ENCODE results near the gene HSPA14. TPM values are rescaled to one million over a fixed set of nuclear protein-coding genes. Genes with fewer than 3 reads are reported as not detected.

Gene HSPA14
- total RNA-seq, 1 donor from 2014 or later: 41.8 TPM

DNA sequence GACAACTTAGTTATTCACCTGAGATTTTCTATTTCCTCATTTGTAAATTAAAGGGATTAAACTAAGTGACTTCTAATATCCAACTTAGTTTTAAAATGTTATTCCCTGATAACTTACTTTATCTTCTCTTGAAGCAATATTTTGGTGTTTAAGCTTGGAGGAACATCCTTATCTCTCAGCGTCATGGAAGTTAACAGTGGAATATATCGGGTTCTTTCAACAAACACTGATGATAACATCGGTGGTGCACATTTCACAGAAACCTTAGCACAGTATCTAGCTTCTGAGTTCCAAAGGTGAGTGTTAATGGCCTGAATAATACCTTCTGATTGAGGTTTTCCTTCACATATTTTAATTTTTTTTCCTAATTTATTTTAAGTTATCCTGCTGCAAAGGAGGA, 14.1 kb downstream of the HSPA14 start:
- no peaks in the 10 kb centered on the region for H3K79me2 ChIP-seq (ENCODE audit: low read depth)
- no peaks in the 10 kb centered on the region for H3K4me1 ChIP-seq
- DNase-seq (ENCODE audit: low spot score): no peak
- no peaks in the 10 kb centered on the region for H3K27me3 Mint-ChIP-seq (ENCODE audit: insufficient read depth, low read depth)
- H3K27me3 ChIP-seq: no peaks in the 10 kb centered on the region
- no peak overlapping the region for H2AFZ ChIP-seq (replicated peaks)
- H3K36me3 Mint-ChIP-seq: peaks cover 6% of the 10 kb centered on the region
- no peaks in the 10 kb centered on the region for H3K9me3 ChIP-seq (ENCODE audit: low read depth)
- peaks cover 4% of the 10 kb centered on the region for H4K20me1 ChIP-seq (ENCODE audit: low read depth)
- H3K27ac ChIP-seq: no peak overlapping the region
- H3K36me3 ChIP-seq: peaks cover 17% of the 10 kb centered on the region
- TF ChIP-seq EZH2 (IDR thresholded peaks at IDR 0.05): no peak
- TF ChIP-seq, protein P1, sequence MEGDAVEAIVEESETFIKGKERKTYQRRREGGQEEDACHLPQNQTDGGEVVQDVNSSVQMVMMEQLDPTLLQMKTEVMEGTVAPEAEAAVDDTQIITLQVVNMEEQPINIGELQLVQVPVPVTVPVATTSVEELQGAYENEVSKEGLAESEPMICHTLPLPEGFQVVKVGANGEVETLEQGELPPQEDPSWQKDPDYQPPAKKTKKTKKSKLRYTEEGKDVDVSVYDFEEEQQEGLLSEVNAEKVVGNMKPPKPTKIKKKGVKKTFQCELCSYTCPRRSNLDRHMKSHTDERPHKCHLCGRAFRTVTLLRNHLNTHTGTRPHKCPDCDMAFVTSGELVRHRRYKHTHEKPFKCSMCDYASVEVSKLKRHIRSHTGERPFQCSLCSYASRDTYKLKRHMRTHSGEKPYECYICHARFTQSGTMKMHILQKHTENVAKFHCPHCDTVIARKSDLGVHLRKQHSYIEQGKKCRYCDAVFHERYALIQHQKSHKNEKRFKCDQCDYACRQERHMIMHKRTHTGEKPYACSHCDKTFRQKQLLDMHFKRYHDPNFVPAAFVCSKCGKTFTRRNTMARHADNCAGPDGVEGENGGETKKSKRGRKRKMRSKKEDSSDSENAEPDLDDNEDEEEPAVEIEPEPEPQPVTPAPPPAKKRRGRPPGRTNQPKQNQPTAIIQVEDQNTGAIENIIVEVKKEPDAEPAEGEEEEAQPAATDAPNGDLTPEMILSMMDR (IDR thresholded peaks at IDR 0.05): no peak
- no peak overlapping the region for H3K4me3 ChIP-seq
- no peak overlapping the region for H3K4me3 Mint-ChIP-seq
- H3K4me1 Mint-ChIP-seq: no peaks in the 10 kb centered on the region
- no peak overlapping the region for H3K27ac Mint-ChIP-seq
- H3K4me2 ChIP-seq: no peak overlapping the region
- peaks cover 3% of the 10 kb centered on the region for H3F3A ChIP-seq (ENCODE audit: low read depth)
- no peaks in the 10 kb centered on the region for H3K9me3 Mint-ChIP-seq
- no peak overlapping the region for H3K9ac ChIP-seq

DNA sequence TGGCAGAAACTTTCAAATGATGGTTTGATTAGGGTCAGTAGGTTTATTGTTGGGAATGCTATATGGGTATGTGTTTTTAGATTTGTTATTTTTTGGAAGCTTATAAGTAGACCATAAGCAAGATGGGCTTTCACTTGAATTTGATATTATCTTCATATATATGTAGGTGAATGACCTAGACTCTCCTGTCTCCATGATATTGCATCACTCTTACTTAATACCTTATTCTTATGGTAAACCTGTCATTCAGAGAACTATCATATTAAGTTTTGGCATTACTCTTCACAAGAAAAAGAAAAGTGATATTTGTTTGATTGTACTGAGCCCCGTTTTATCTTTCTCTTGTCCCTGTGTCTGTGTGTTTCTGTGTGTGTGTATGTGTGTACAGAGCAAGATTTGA, 17.3 kb downstream of the HSPA14 start:
- Histone ChIP-seq H3K27me3 (no peaks in the 10 kb centered on the region), H3K36me3 (peaks cover 17% of the 10 kb centered on the region), H3K4me2 (no peak overlapping the region), H3K9me3 (ENCODE audit: low read depth) (no peaks in the 10 kb centered on the region), H3K9ac (no peak overlapping the region), H3K27ac (no peak overlapping the region), H3K4me1 (peaks cover 11% of the 10 kb centered on the region), H4K20me1 (ENCODE audit: low read depth) (peaks cover 4% of the 10 kb centered on the region), H3K79me2 (ENCODE audit: low read depth) (no peaks in the 10 kb centered on the region), H3F3A (ENCODE audit: low read depth) (peaks cover 3% of the 10 kb centered on the region), H2AFZ (replicated peaks) (no peak overlapping the region), H3K4me3 (no peak overlapping the region)
- TF ChIP-seq EZH2phosphoT487 (IDR thresholded peaks at IDR 0.05) (no peak), EZH2 (IDR thresholded peaks at IDR 0.05) (no peak)
- H3K4me1 Mint-ChIP-seq: peaks cover 14% of the 10 kb centered on the region
- H3K9me3 Mint-ChIP-seq: no peaks in the 10 kb centered on the region
- peaks cover 10% of the 10 kb centered on the region for H3K36me3 Mint-ChIP-seq
- no peak for DNase-seq (ENCODE audit: low spot score)
- no peak overlapping the region for H3K4me3 Mint-ChIP-seq
- no peak overlapping the region for H3K27ac Mint-ChIP-seq
- H3K27me3 Mint-ChIP-seq (ENCODE audit: insufficient read depth, low read depth): no peaks in the 10 kb centered on the region

DNA sequence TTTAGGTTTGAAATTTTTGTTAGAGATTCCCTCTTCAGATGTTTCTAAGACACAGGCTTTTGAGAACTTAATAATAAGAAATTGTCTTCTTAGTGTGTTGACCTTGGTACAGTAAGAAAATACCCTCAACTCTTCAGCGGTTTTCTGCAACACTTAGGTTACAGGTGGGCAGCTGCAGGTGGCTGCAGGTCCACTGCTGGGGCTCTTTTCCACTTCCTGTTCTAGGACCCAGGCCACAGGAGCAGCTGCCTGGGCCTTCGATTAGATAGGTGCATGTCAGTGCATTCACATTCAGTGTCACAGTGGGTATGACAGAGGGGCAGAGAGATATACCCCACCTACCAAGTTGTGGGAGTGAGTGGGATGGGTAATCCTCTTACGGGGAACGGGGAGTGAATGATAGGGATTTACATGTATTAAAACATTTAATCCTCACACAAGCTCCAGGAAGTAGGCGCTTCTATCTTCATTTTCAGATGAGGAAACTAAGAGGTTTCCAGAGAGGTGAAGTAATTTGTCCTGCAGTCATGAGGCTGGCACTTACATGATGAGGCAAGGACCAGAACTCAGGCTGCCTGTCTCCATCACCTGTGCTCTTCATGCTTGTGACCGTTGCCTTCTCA, 20.3 kb downstream of the HSPA14 start:
- H2AFZ ChIP-seq (replicated peaks): no peak overlapping the region
- peaks cover 13% of the 10 kb centered on the region for H3K36me3 Mint-ChIP-seq
- H3K27me3 Mint-ChIP-seq (ENCODE audit: insufficient read depth, low read depth): no peaks in the 10 kb centered on the region
- H3K27me3 ChIP-seq: no peaks in the 10 kb centered on the region
- no peak overlapping the region for H3K27ac Mint-ChIP-seq
- no peak overlapping the region for H3K4me3 Mint-ChIP-seq
- peaks cover 4% of the 10 kb centered on the region for H4K20me1 ChIP-seq (ENCODE audit: low read depth)
- no peak overlapping the region for H3K4me2 ChIP-seq
- H3K9ac ChIP-seq: no peak overlapping the region
- no peaks in the 10 kb centered on the region for H3K79me2 ChIP-seq (ENCODE audit: low read depth)
- no peak overlapping the region for H3K27ac ChIP-seq
- H3K36me3 ChIP-seq: no peaks in the 10 kb centered on the region
- H3K9me3 ChIP-seq (ENCODE audit: low read depth): no peaks in the 10 kb centered on the region
- H3F3A ChIP-seq (ENCODE audit: low read depth): no peaks in the 10 kb centered on the region
- TF ChIP-seq, protein P1 (IDR thresholded peaks at IDR 0.05): no peak
- TF ChIP-seq EZH2 (IDR thresholded peaks at IDR 0.05) (no peak), EZH2phosphoT487 (IDR thresholded peaks at IDR 0.05) (no peak)
- H3K9me3 Mint-ChIP-seq: no peaks in the 10 kb centered on the region
- peak; percentile 50 for DNase-seq (ENCODE audit: low spot score)
- peaks cover 14% of the 10 kb centered on the region for H3K4me1 Mint-ChIP-seq
- H3K4me1 ChIP-seq: peaks cover 11% of the 10 kb centered on the region
- H3K4me3 ChIP-seq: no peak overlapping the region

DNA sequence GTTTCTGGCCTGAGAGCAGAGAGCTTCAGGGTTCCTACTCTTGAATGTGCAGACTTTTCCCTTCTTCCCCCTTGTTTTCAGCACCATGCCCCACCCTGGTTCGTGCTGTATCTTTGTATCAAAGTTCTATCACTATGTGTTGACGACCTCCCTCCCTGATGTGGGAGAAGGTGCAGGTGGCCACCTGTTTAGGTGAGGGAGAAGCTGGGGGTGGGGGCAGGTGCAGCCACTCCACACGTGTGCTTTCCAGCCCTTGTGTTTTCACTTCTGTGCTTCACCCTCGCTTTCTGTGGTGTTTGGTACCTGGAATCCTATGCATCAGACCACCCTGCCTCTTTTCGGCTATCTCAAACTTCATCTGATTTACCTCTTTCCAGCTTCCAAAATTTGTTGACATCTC, 20.9 kb downstream of the HSPA14 start:
- DNase-seq (ENCODE audit: low spot score): no peak
- Histone ChIP-seq H3K79me2 (ENCODE audit: low read depth) (no peaks in the 10 kb centered on the region), H3K27me3 (no peaks in the 10 kb centered on the region), H3K4me3 (no peak overlapping the region), H4K20me1 (ENCODE audit: low read depth) (peaks cover 4% of the 10 kb centered on the region), H3F3A (ENCODE audit: low read depth) (no peaks in the 10 kb centered on the region), H3K9me3 (ENCODE audit: low read depth) (no peaks in the 10 kb centered on the region), H3K4me1 (peaks cover 11% of the 10 kb centered on the region), H3K36me3 (no peaks in the 10 kb centered on the region), H3K27ac (no peak overlapping the region), H3K9ac (no peak overlapping the region), H2AFZ (replicated peaks) (no peak overlapping the region), H3K4me2 (peak overlapping the region; percentile 11)
- H3K9me3 Mint-ChIP-seq: no peaks in the 10 kb centered on the region
- no peak overlapping the region for H3K27ac Mint-ChIP-seq
- H3K36me3 Mint-ChIP-seq: peaks cover 16% of the 10 kb centered on the region
- peaks cover 14% of the 10 kb centered on the region for H3K4me1 Mint-ChIP-seq
- no peaks in the 10 kb centered on the region for H3K27me3 Mint-ChIP-seq (ENCODE audit: insufficient read depth, low read depth)
- H3K4me3 Mint-ChIP-seq: no peak overlapping the region
- TF ChIP-seq EZH2 (IDR thresholded peaks at IDR 0.05): no peak
- TF ChIP-seq, protein P1 (IDR thresholded peaks at IDR 0.05): no peak
- no peak for TF ChIP-seq EZH2phosphoT487 (IDR thresholded peaks at IDR 0.05)

Measured in neural progenitor cell (in vitro differentiated cells).